GM18907 (cell line): ENCODE results near the gene PLEKHG3.

Experiments
- ATAC-seq: cut with Tn5 transposase; IDR thresholded peaks from one replicate; pipeline ENCODE4 v1.9.1; 2021; ENCODE audit warnings: mild to moderate bottlenecking, moderate library complexity; ENCODE audit not compliant: unreplicated experiment

Gene PLEKHG3

GRCh38 chr14:64706119-64706592 lies 1.9 kb downstream of the PLEKHG3 start:
- no peak for ATAC-seq

- ATAC-seq, result no peak
Observed at GRCh38 chr14:64706593-64707193, 2.5 kb downstream of the PLEKHG3 start.

- no peak for ATAC-seq
Observed at GRCh38 chr14:64707661-64708060, 3.4 kb downstream of the PLEKHG3 start.

GRCh38 chr14:64708148-64709004 lies 4.2 kb downstream of the PLEKHG3 start:
- no peak for ATAC-seq

GRCh38 chr14:64709126-64709525 lies 4.9 kb downstream of the PLEKHG3 start:
- ATAC-seq, result no peak

GRCh38 chr14:64711039-64711438 lies 6.8 kb downstream of the PLEKHG3 start:
- ATAC-seq, result no peak

GRCh38 chr14:64713677-64714076 lies 9.5 kb downstream of the PLEKHG3 start:
- ATAC-seq, result no peak

GRCh38 chr14:64714432-64715025 lies 10.3 kb downstream of the PLEKHG3 start:
- no peak for ATAC-seq

- no peak for ATAC-seq
Observed at GRCh38 chr14:64715146-64715627, 11.0 kb downstream of the PLEKHG3 start.

- ATAC-seq, result no peak
Observed at GRCh38 chr14:64715628-64716412, 11.6 kb downstream of the PLEKHG3 start.

GRCh38 chr14:64717870-64718269 lies 13.6 kb downstream of the PLEKHG3 start:
- ATAC-seq, result no peak

- ATAC-seq, result no peak
Observed at GRCh38 chr14:64718762-64719161, 14.5 kb downstream of the PLEKHG3 start.

- ATAC-seq, result no peak
Observed at GRCh38 chr14:64719601-64720000, 15.4 kb downstream of the PLEKHG3 start.

- ATAC-seq, result no peak
Observed at GRCh38 chr14:64720131-64720576, 15.9 kb downstream of the PLEKHG3 start.

- ATAC-seq, result no peak
Observed at GRCh38 chr14:64721391-64721791, 17.2 kb downstream of the PLEKHG3 start.

GRCh38 chr14:64721899-64722298 lies 17.7 kb downstream of the PLEKHG3 start:
- no peak for ATAC-seq

GRCh38 chr14:64722842-64723447 lies 18.7 kb downstream of the PLEKHG3 start:
- ATAC-seq, result no peak

GRCh38 chr14:64723691-64724577 lies 19.7 kb downstream of the PLEKHG3 start:
- no peak for ATAC-seq

GRCh38 chr14:64724578-64724930 lies 20.3 kb downstream of the PLEKHG3 start:
- no peak for ATAC-seq
